A549 (cell line): ENCODE data around the gene MUC6. TPM values are rescaled to one million over a fixed set of nuclear protein-coding genes. Genes with fewer than 3 reads are reported as not detected.

Experiments
- ATAC-seq, 2 experiments: fragments of 200-7000 bp in 1 of 2; fragments of >200 bp in 1 of 2; cut with Nextera tagmentation in 1 of 2; cut with Tn5 transposase in 1 of 2; 3 replicates each; pipeline versions ENCODE4 v1.8.0 to v1.9.1; 2018 to 2020; ENCODE audit warnings: mild to moderate bottlenecking in 1 of 2, moderate library complexity in 1 of 2
- CTCF ChIA-PET: fragments of 300-600 bp; sonication (Branson Sonifier 250); formaldehyde crosslinking; extraction: SDS; loops from one replicate; lab custom pipeline; 2021; ENCODE audit warnings: antibody characterized with exemption, inconsistent platforms; lab: Yijun Ruan, JAX
- POLR2A ChIA-PET: fragments of 350-600 bp; formaldehyde crosslinking; extraction: SDS; loops from one replicate; lab custom pipeline; 2021; ENCODE audit warnings: antibody characterized with exemption, inconsistent platforms; lab: Yijun Ruan, JAX
- DNase-seq, 2 experiments: peaks; one replicate each; pipeline versions ENCODE4 v3.0.0 to v3.0.0-alpha.2; 2011 to 2016; ENCODE audit warnings: low read depth in 1 of 2, low spot score in 1 of 2
- FAIRE-seq: peaks from 2 replicates; lab custom pipeline; 2011; peaks lifted over from hg19 to GRCh38; lab: Jason Lieb, UNC
- H3K27ac ChIP-seq, 2 experiments: fragments of >200 bp; sonication (Bioruptor Twin); formaldehyde crosslinking; 3 replicates each; pipeline ENCODE4 v1.5.1; 2016 to 2017
- H3K4me1 ChIP-seq: fragments of >200 bp; sonication (Bioruptor Twin); formaldehyde crosslinking; 3 replicates; pipeline ENCODE4 v1.6.1; 2016
- H3K4me2 ChIP-seq: fragments of >200 bp; sonication (Bioruptor Twin); formaldehyde crosslinking; 3 replicates; pipeline ENCODE4 v1.6.1; 2016
- H3K4me3 ChIP-seq: fragments of >200 bp; sonication (Bioruptor Twin); formaldehyde crosslinking; 3 replicates; pipeline ENCODE4 v1.5.1; 2016
- H3K9me3 ChIP-seq: fragments of >200 bp; sonication (Bioruptor Twin); formaldehyde crosslinking; 3 replicates; pipeline ENCODE4 v1.6.1; 2016
- CEBPB ChIP-seq, 2 experiments: fragments of >200 bp in 1 of 2; sonication (Bioruptor Twin) in 1 of 2; formaldehyde crosslinking in 1 of 2; IDR thresholded peaks; 2 replicates each; pipeline ENCODE4 v1.6.1; 2012 to 2016
- EHF ChIP-seq: fragments of 250-450 bp; sonication (Bioruptor Pico); IDR thresholded peaks from 2 replicates; pipeline ENCODE4 v1.5.0; 2020; ENCODE audit warnings: mild to moderate bottlenecking
- EHMT2 ChIP-seq: fragments of 200-600 bp; sonication (generic); IDR thresholded peaks from 2 replicates; pipeline ENCODE4 v1.6.1; 2016; ENCODE audit warnings: antibody characterized with exemption, low read depth, mild to moderate bottlenecking, moderate library complexity
- ESRRA ChIP-seq: fragments of 150-350 bp; IDR thresholded peaks from 2 replicates; pipeline ENCODE4 v1.6.1; 2014; ENCODE audit warnings: mild to moderate bottlenecking, low read length, borderline replicate concordance
- FOSL2 ChIP-seq, 2 experiments: fragments of 450-650 bp in 1 of 2; fragments of >200 bp in 1 of 2; sonication (Bioruptor Twin) in 1 of 2; formaldehyde crosslinking; IDR thresholded peaks; 2 replicates each; pipeline versions ENCODE4 v1.5.0 to v1.6.1; 2016 to 2020; ENCODE audit warnings: mild to moderate bottlenecking in 1 of 2, moderate library complexity in 1 of 2
- HOXA7 ChIP-seq: fragments of 250-450 bp; sonication (Bioruptor Pico); IDR thresholded peaks from 2 replicates; pipeline ENCODE4 v1.5.0; 2020; ENCODE audit warnings: mild to moderate bottlenecking, moderate library complexity
- HOXB13 ChIP-seq: fragments of 250-450 bp; sonication (Bioruptor Pico); IDR thresholded peaks from 2 replicates; pipeline ENCODE4 v1.5.0; 2020; ENCODE audit warnings: low read depth, mild to moderate bottlenecking, moderate library complexity
- JUN ChIP-seq, 2 experiments: fragments of >200 bp; sonication (Bioruptor Twin); formaldehyde crosslinking; IDR thresholded peaks; 2 replicates in 1 of 2; 3 replicates in 1 of 2; pipeline ENCODE4 v1.6.1; 2016 to 2017
- KDM5A ChIP-seq: fragments of 200-600 bp; sonication (generic); IDR thresholded peaks from 2 replicates; pipeline ENCODE4 v1.6.1; 2016; ENCODE audit warnings: antibody characterized with exemption, mild to moderate bottlenecking
- POLR2A ChIP-seq: IDR thresholded peaks from 2 replicates; pipeline ENCODE4 v1.6.1; 2012; ENCODE audit warnings: mild to moderate bottlenecking, low read length
- RAD21 ChIP-seq, 2 experiments: fragments of >200 bp in 1 of 2; sonication (Bioruptor Twin) in 1 of 2; formaldehyde crosslinking in 1 of 2; IDR thresholded peaks in 1 of 2; conservative IDR thresholded peaks in 1 of 2; 2 replicates in 1 of 2; 3 replicates in 1 of 2; pipeline ENCODE4 v1.6.1; 2012 to 2018; ENCODE audit warnings: inconsistent platforms in 1 of 2
- RARB ChIP-seq: fragments of 250-450 bp; sonication (Bioruptor Pico); IDR thresholded peaks from 2 replicates; pipeline ENCODE4 v1.8.0; 2021; ENCODE audit warnings: mild to moderate bottlenecking, moderate library complexity
- TFCP2L1 ChIP-seq: fragments of 250-450 bp; sonication (Bioruptor Pico); IDR thresholded peaks from 2 replicates; pipeline ENCODE4 v1.5.0; 2021; ENCODE audit warnings: mild to moderate bottlenecking
- TP53 ChIP-seq: fragments of 250-450 bp; sonication (Bioruptor Pico); IDR thresholded peaks from 2 replicates; pipeline ENCODE4 v1.5.0; 2021; ENCODE audit warnings: mild to moderate bottlenecking, moderate library complexity
- whole genome bisulfite sequencing: methylation state at CpG from one replicate; pipeline ENCODE4 v1.1.6; 2017; ENCODE audit errors: missing lambda C conversion rate; 5-methylcytosine and 5-hydroxymethylcytosine counted together
- polyA plus RNA-seq, 4 experiments: library from polyadenylated mRNA; depleted of rRNA in 3 of 4; stranded (reverse); fragments of >200 nt; fragmentation: RNase III in 1 of 4; extraction: RNeasy Plus Mini Kit Qiagen cat#74134 plus additional on column Dnase treatment in 1 of 4; gene quantifications; 2 replicates in 3 of 4; 3 replicates in 1 of 4; pipeline ENCODE4 v1.2.3, GENCODE V29; 2011 to 2017
- TF ChIP-seq, protein P1 (sequence below): IDR thresholded peaks from 2 replicates; pipeline ENCODE4 v1.6.1; 2012
- TF ChIP-seq, protein P2 (sequence below): fragments of >200 bp; sonication (Bioruptor Twin); formaldehyde crosslinking; IDR thresholded peaks from 2 replicates; pipeline ENCODE4 v1.6.1; 2016
- TF ChIP-seq, protein P3 (sequence below): fragments of 250-450 bp; sonication (Bioruptor Pico); IDR thresholded peaks from 2 replicates; pipeline ENCODE4 v1.5.0; 2021; ENCODE audit warnings: mild to moderate bottlenecking, moderate library complexity, borderline replicate concordance
- TF ChIP-seq, protein P4 (sequence below): IDR thresholded peaks from 2 replicates; pipeline ENCODE4 v1.6.1; 2012; ENCODE audit warnings: low read depth, borderline replicate concordance
- TF ChIP-seq, protein P5 (sequence below): IDR thresholded peaks from 2 replicates; pipeline ENCODE4 v1.6.1; 2012
- TF ChIP-seq, protein P6 (sequence below): fragments of 450-650 bp; IDR thresholded peaks from 2 replicates; pipeline ENCODE4 v1.6.1; 2014; ENCODE audit warnings: antibody characterized with exemption

MUC6 gene
- polyA plus RNA-seq, 2 of the 4 experiments (the other 2 are of a cell fraction) = not detected

DNA sequence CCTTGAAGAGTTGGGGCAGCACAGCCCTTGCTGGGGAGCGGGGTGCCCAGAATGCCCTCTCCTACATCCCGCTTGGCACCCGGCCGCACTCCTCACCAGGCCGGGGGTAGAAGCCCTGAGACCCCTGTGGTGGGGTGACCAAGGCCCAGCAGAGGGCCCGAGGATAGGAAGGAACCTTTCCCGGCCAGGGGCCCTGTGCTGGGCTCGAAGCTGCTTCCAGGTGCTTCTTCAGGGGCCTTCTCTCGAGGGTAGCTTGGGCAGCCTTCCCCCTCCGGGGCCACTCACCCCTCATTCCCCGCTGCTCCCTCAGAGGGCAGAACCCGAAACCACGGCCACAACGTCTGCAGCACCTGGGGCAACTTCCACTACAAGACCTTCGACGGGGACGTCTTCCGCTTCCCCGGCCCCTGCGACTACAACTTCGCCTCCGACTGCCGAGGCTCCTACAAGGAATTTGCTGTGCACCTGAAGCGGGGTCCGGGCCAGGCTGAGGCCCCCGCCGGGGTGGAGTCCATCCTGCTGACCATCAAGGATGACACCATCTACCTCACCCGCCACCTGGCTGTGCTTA is 38.9 kb upstream of the MUC6 start:
- no peak for TF ChIP-seq HOXA7 (CRISPR knock-in tag)
- TF ChIP-seq, all 56 proteins: peak for 0
- ChIA-PET POLR2A (no interaction called here), CTCF (interaction anchor here (1.9 kb wide), 1 partner anchor 25 kb away, joined by 6 read pairs; no protein-coding TSS in a partner anchor)
- FAIRE-seq (no peak), ATAC-seq (no peak), DNase-seq (no peak)
- peak overlapping the region in 1 of 2 experiments; percentile 92; a peak in 4 of 6 replicates for H3K27ac ChIP-seq
- H3K4me2 ChIP-seq = no peak overlapping the region
- WGBS = 97% methylated on average over 24 of the region's 28 CpGs
- no peaks in the 10 kb centered on the region for H3K9me3 ChIP-seq
- H3K4me1 ChIP-seq = peaks cover 36% of the 10 kb centered on the region
- no peak overlapping the region for H3K4me3 ChIP-seq

DNA sequence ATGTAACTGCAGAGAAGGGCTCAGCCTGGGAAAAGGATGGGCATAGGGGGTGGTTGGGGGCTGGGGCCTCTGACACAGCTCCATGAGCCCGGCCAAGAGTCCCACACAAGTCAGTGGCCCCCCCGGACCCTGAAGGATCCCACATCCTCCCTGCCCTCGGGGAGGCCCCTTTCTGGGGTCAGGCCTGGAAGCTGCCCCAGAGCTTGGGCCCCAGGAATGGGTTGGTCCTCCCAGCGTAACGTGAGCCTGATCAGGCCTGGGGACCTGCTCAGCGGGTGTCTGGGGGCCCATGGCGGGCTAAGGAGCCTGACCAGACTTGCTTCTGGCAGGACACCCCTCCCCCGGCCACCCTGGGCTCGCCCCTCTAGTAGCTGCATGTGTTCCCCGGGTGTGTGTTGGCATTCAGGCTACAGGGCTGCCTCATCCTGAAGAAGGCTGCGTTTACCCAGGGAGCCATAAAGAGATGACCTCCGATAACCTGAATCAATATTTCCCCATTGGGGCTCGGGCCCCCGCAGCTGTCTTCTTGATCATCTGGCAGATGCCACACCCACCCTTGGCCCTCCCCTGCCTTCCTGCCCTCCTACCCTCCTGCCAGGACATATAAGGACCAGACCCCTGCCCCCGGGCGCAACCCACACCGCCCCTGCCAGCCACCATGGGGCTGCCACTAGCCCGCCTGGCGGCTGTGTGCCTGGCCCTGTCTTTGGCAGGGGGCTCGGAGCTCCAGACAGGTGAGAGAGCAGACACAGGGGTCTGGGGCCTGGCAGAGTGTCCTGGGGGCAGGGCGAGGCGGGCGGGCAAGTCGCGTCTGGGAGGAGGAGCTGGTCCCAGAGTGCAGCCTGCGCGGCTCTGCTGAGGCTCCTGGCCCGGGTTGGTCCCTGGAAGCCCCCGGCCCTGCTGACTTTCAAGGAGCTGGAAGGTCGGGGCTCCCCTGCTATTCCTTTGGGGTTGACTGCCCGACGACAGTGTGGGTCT is 38.0 kb upstream of the MUC6 start, which contains the start of gene MUC2:
MUC2 (plus strand) TSS at position 631 of the 978 bp plus-strand sequence.
- CTCF ChIA-PET = interaction anchor here (0.5 to 1.9 kb wide), 4 partner anchors 24 to 260 kb away, joined by 3 to 6 read pairs (median 3); no protein-coding TSS in a partner anchor
- no peak for TF ChIP-seq TP53 (CRISPR knock-in tag)
- TF ChIP-seq RAD21 (conservative IDR thresholded peaks at IDR 0.05 in 1 of 2, IDR thresholded peaks at IDR 0.05 in 1 of 2) = no peak
- TF ChIP-seq, protein P1, sequence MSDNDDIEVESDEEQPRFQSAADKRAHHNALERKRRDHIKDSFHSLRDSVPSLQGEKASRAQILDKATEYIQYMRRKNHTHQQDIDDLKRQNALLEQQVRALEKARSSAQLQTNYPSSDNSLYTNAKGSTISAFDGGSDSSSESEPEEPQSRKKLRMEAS = no peak
- TF ChIP-seq, protein P2, sequence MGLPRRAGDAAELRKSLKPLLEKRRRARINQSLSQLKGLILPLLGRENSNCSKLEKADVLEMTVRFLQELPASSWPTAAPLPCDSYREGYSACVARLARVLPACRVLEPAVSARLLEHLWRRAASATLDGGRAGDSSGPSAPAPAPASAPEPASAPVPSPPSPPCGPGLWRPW = no peak
- TF ChIP-seq EHF = no peak
- Histone ChIP-seq H3K4me3 (no peak within 1 kb of the TSS), H3K27ac (peak within 1 kb of the TSS; percentile 76 to 92), H3K9me3 (no peaks in the 10 kb centered on the region), H3K4me1 (peaks cover 36% of the 10 kb centered on the region), H3K4me2 (peak within 1 kb of the TSS; percentile 49)
- no peak for FAIRE-seq
- DNase-seq = no peak
- WGBS = 91% methylated on average over 12 of the region's 32 CpGs
- POLR2A ChIA-PET = interaction anchor here (0.6 kb wide), 1 partner anchor 218 kb away, joined by 5 read pairs; no protein-coding TSS in a partner anchor
- no peak for ATAC-seq

DNA sequence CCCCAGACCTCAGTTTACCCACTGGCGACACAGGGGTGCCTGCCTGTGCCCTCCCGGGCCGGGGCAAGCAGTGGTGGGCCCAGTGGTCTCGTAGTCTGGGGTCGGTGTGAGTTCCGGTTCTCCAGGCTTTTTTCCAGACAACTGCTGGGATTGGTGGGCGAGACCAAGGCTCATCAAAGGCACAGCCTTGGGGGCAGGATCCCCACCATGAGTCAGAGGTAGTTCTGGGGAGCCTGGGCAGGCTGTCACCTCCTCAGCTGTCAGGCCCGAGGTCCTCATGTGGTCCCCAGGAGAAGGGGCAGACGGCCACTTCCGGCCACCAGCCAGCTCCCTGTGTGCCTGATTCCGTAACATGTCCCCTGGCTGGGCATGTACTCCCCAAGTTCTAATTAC is 37.3 kb upstream of the MUC6 start:
- POLR2A ChIA-PET = interaction anchor here (0.6 kb wide), 1 partner anchor 217 kb away, joined by 5 read pairs; no protein-coding TSS in a partner anchor
- FAIRE-seq = no peak
- Histone ChIP-seq H3K4me3 (no peak overlapping the region), H3K4me2 (peak overlapping the region; percentile 49)
- TF ChIP-seq CEBPB (IDR thresholded peaks at IDR 0.05) (no peak), RARB (no peak), EHMT2 (no peak), FOSL2 (IDR thresholded peaks at IDR 0.05) (no peak), FOSL2 (CRISPR knock-in tag; IDR thresholded peaks at IDR 0.05) (no peak), JUN (IDR thresholded peaks at IDR 0.05) (no peak), HOXB13 (no peak), EHF (no peak), POLR2A (no peak), ESRRA (no peak), HOXA7 (CRISPR knock-in tag) (no peak), KDM5A (no peak), TFCP2L1 (CRISPR knock-in tag) (no peak)
- TF ChIP-seq, protein P3, sequence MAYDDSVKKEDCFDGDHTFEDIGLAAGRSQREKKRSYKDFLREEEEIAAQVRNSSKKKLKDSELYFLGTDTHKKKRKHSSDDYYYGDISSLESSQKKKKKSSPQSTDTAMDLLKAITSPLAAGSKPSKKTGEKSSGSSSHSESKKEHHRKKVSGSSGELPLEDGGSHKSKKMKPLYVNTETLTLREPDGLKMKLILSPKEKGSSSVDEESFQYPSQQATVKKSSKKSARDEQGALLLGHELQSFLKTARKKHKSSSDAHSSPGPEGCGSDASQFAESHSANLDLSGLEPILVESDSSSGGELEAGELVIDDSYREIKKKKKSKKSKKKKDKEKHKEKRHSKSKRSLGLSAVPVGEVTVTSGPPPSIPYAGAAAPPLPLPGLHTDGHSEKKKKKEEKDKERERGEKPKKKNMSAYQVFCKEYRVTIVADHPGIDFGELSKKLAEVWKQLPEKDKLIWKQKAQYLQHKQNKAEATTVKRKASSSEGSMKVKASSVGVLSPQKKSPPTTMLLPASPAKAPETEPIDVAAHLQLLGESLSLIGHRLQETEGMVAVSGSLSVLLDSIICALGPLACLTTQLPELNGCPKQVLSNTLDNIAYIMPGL (CRISPR knock-in tag) = no peak
- TF ChIP-seq, protein P4, sequence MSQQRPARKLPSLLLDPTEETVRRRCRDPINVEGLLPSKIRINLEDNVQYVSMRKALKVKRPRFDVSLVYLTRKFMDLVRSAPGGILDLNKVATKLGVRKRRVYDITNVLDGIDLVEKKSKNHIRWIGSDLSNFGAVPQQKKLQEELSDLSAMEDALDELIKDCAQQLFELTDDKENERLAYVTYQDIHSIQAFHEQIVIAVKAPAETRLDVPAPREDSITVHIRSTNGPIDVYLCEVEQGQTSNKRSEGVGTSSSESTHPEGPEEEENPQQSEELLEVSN = no peak
- TF ChIP-seq, protein P2 = no peak
- TF ChIP-seq, protein P5, sequence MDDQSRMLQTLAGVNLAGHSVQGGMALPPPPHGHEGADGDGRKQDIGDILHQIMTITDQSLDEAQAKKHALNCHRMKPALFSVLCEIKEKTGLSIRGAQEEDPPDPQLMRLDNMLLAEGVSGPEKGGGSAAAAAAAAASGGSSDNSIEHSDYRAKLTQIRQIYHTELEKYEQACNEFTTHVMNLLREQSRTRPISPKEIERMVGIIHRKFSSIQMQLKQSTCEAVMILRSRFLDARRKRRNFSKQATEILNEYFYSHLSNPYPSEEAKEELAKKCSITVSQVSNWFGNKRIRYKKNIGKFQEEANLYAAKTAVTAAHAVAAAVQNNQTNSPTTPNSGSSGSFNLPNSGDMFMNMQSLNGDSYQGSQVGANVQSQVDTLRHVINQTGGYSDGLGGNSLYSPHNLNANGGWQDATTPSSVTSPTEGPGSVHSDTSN = no peak
- TF ChIP-seq, protein P6, sequence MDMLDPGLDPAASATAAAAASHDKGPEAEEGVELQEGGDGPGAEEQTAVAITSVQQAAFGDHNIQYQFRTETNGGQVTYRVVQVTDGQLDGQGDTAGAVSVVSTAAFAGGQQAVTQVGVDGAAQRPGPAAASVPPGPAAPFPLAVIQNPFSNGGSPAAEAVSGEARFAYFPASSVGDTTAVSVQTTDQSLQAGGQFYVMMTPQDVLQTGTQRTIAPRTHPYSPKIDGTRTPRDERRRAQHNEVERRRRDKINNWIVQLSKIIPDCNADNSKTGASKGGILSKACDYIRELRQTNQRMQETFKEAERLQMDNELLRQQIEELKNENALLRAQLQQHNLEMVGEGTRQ = no peak
- TF ChIP-seq, all 56 proteins: peak for 0
- ATAC-seq = no peak
- CTCF ChIA-PET = interaction anchor here (0.8 to 1.9 kb wide), 3 partner anchors 23 to 442 kb away, joined by 3 to 6 read pairs (median 3); no protein-coding TSS in a partner anchor
- Histone ChIP-seq H3K4me1 (peaks cover 36% of the 10 kb centered on the region), H3K9me3 (no peaks in the 10 kb centered on the region), H3K27ac (peak overlapping the region; percentile 76 to 92)
- no peak for DNase-seq
- WGBS = 83% methylated on average over 8 of the region's 11 CpGs
